DOHH2 (cell line): ENCODE results near the gene HEXIM1.

ENCODE experiments used
- EZH2phosphoT487 ChIP-seq: fragments of 200-600 bp; sonication (generic); IDR thresholded peaks from 2 replicates; pipeline ENCODE4 v1.6.1; 2017; ENCODE audit warnings: borderline replicate concordance, mild to moderate bottlenecking, antibody characterized with exemption, low read length, moderate library complexity, mixed read lengths
- TF ChIP-seq, protein P1 (sequence below): fragments of 200-600 bp; sonication (generic); IDR thresholded peaks from one replicate; pipeline ENCODE4 v1.5.1; 2014; ENCODE audit warnings: antibody characterized with exemption, mild to moderate bottlenecking, low read depth, low read length; ENCODE audit not compliant: poor library complexity, severe bottlenecking

GRCh38 chr17:45195424-45195823 lies 47.1 kb downstream of the HEXIM1 start:
- TF ChIP-seq, protein P1, sequence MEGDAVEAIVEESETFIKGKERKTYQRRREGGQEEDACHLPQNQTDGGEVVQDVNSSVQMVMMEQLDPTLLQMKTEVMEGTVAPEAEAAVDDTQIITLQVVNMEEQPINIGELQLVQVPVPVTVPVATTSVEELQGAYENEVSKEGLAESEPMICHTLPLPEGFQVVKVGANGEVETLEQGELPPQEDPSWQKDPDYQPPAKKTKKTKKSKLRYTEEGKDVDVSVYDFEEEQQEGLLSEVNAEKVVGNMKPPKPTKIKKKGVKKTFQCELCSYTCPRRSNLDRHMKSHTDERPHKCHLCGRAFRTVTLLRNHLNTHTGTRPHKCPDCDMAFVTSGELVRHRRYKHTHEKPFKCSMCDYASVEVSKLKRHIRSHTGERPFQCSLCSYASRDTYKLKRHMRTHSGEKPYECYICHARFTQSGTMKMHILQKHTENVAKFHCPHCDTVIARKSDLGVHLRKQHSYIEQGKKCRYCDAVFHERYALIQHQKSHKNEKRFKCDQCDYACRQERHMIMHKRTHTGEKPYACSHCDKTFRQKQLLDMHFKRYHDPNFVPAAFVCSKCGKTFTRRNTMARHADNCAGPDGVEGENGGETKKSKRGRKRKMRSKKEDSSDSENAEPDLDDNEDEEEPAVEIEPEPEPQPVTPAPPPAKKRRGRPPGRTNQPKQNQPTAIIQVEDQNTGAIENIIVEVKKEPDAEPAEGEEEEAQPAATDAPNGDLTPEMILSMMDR: no peak
- TF ChIP-seq EZH2phosphoT487: no peak
